DMS79 treated with DMSO at 0.1 percent for 48 hours (cell line): ENCODE data around the gene PHKA2.
A peak's percentile ranks its signal among the peaks of the same experiment; 100 is the strongest.
"Not testable (repeated sequence)": the region's sequence is repeated elsewhere in the genome, so short reads cannot be mapped to it uniquely, and the experiment has no call there.

Experiments
- DNase-seq: peaks from one replicate; lab custom pipeline; 2025; lab: John Stamatoyannopoulos, UW

PHKA2 gene

GRCh38 chrX:18983666-18984380, at the start of gene PHKA2:
TSS of gene PHKA2 (minus strand) at chrX:18984114. CDS start at chrX:18983932, 182 bp downstream.
- no peak for DNase-seq

- no peak for DNase-seq
Observed at GRCh38 chrX:19030805-19031204, 46.9 kb upstream of the PHKA2 start.

GRCh38 chrX:19028560-19028959, 44.6 kb upstream of the PHKA2 start:
- DNase-seq, result no peak

- no peak for DNase-seq
Observed at GRCh38 chrX:19024366-19024765, 40.5 kb upstream of the PHKA2 start.

- no peak for DNase-seq
Observed at GRCh38 chrX:19019996-19020395, 36.1 kb upstream of the PHKA2 start.

- DNase-seq, result no peak
Observed at GRCh38 chrX:19017271-19017670, 33.4 kb upstream of the PHKA2 start.

- not testable (repeated sequence) for DNase-seq
Observed at GRCh38 chrX:19016614-19017013, 32.7 kb upstream of the PHKA2 start.

GRCh38 chrX:19007868-19008267, 24.0 kb upstream of the PHKA2 start:
- no peak for DNase-seq

- DNase-seq, result no peak
Observed at GRCh38 chrX:19007011-19007410, 23.1 kb upstream of the PHKA2 start.

- DNase-seq, result no peak
Observed at GRCh38 chrX:19005909-19006308, 22.0 kb upstream of the PHKA2 start.

- DNase-seq, result no peak
Observed at GRCh38 chrX:19003756-19004155, 19.8 kb upstream of the PHKA2 start.

- no peak for DNase-seq
Observed at GRCh38 chrX:18998653-18999052, 14.7 kb upstream of the PHKA2 start.

- no peak for DNase-seq
Observed at GRCh38 chrX:18997916-18998315, 14.0 kb upstream of the PHKA2 start.

- DNase-seq, result no peak
Observed at GRCh38 chrX:18996536-18996935, 12.6 kb upstream of the PHKA2 start.

GRCh38 chrX:18995221-18995620, 11.3 kb upstream of the PHKA2 start:
- DNase-seq, result no peak

GRCh38 chrX:18994713-18995112, 10.8 kb upstream of the PHKA2 start:
- no peak for DNase-seq

- no peak for DNase-seq
Observed at GRCh38 chrX:18992829-18993228, 8.9 kb upstream of the PHKA2 start.

- no peak for DNase-seq
Observed at GRCh38 chrX:18985186-18985435, 1.2 kb upstream of the PHKA2 start.

- peak; percentile 25 for DNase-seq
Observed at GRCh38 chrX:18984381-18985185, 669 bp upstream of the PHKA2 start.

- DNase-seq, result no peak
Observed at GRCh38 chrX:18981124-18981807, 2.6 kb downstream of the PHKA2 start.

- not testable (repeated sequence) for DNase-seq
Observed at GRCh38 chrX:18980262-18980661, 3.7 kb downstream of the PHKA2 start.

- no peak for DNase-seq
Observed at GRCh38 chrX:18974993-18975392, 8.9 kb downstream of the PHKA2 start.

GRCh38 chrX:18973527-18974192, 10.3 kb downstream of the PHKA2 start:
- DNase-seq, result peak; percentile 0
